ENCODE results near the gene CLCN1.
"Not testable (repeated sequence)": the region's sequence is repeated elsewhere in the genome, so short reads cannot be mapped to it uniquely, and the experiment has no call there.

CLCN1 gene

DNA sequence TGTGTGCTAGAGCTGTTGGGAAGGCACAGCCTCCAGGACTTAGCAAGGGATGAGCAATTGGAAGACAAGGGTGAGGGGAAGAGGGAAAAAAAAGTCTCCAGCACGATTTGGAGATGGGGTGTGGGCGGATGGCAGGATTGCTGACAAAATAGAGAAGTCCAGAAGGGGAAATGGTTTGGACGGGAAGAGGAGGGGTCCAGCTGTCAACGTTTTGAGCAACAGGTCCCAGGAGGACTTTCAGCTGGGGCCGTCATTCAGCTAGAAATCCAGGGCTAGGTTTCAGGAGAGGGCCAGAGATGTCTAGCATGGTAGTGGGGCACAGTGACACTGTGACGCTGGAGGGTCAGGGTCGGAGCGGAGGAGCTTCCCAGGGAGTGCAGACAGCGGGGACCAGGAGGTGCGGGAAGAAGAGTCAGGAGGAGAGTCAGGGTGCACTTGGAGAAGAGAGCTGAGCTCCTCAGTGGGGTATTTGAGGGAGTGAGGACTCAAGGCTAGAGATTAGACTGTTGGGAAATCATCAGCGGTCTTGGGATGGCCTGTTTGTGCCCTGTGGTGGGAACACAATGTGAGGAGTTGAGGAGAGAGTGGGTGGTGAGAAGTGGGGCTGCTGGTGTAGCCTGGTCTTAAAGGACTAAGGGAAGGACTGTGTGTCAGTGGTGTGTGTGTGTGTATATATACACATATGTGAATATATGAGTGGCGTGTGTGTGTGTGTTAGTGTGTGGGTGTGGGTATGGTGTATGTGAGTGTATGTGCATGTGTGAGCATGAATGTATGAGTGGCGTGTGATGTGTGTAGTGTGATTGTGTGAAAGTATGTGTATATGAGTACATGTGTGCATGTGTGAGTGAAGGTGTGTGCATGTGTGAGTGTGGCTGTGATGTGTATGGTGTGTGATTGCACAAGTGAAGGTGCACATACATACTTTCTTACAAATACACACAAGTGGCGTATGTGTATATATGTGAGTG lies 69.0 kb downstream of the CLCN1 start:
- DNase-seq (ENCODE audit: low read depth, low spot score), result no peak

DNA sequence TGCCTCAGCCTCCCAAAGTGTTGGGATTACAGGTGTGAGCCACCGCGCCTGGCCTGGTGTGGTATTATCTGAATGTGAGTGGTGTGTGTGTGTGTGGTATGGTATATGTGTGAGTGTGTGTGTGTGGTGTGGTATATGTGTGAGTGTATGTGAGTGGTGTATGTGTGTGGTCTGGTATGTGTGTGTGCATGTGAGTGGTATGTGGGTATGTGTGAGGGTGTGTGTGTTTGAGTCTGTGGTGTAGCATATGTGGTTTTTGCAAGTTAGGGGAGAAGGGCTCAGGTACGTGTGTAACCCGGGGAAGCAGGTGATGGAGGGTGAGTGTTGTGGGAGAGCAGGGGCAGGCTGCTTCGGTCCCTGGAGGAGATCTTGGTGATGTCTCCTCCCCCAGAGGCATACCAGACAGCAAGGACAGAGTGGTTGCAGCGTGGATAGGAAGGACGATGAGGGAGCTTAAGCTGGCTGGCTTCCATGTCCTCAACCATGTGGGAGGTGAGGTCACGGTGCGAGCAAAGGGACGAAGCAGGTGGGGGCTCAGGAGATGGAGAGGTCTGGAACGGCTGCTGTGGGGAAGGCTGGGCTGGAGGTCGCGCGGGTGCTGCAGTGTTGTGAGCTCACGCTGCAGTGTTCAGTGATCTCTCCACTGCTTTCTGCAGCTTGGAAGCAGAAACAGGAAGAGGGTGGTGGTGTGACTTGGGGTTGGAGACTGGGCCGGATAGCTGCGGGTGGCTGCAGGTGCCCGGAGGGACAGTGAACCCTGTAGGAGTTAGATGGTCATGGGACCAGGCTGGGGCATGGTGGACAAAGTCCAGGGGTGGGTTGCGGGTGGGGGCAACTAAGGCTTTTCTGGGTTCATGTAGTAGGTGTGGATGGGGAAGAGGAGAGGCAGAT lies 70.2 kb downstream of the CLCN1 start:
- no peak for DNase-seq (ENCODE audit: low read depth, low spot score)

DNA sequence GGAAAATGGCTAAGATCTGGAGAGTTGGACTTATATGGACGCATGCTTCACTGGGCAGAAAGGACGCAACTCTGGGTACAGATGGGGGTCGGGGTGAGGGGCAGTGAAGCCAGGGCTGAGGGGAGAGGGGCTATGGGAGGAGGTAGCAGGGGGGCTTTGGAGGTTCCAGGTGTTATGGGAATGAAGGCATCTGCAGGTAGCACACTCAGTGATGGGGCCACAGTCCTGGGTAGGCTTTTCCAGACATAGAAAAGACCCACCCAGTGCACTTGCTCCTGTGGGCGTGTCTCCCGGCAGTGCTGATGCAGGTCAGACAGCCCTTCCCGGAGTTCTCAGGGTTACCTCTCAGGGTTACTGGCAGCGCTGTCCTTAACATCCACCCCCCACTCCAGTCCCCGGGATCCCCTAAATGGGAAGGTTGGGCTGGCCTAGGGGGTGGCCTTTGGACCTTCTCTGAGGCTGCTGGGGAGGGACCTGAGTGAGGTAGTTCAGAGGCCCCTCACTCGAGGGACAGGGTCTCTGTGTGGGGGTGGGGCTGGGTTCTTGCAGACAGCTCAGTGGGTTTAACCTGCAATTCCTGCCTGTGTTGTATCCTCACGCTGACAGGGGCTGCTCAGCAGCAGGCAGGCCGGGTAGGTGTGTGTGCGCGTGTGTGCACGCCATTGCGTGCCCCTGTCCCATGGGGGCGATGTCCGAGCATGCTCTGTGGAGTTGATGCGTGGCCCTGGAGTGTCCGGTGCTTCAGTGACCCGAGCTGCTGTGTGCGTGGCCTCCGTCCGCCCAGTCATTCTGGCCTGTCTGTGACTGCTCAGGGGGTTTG lies 71.5 kb downstream of the CLCN1 start:
- no peak for DNase-seq (ENCODE audit: low read depth, low spot score)

DNA sequence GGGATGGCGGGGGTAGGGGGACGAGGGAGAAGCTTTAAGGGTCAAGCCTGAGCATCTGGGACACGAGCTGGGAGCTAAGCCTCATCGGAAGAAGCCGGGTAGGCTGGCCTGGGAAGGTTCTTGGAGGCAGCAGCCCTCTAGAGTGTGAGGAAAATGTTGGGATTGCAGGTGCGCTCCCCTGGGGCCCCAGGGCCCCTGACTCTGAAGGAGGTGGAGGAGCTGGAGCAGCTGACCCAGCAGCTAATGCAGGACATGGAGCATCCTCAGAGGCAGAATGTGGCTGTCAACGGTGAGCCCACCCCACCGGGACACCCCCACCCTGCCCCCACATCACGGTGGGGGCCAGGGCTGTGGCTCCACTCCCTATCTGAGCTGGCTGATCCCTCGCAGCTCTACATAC lies 72.1 kb downstream of the CLCN1 start:
- no peak for DNase-seq (ENCODE audit: low read depth, low spot score)

DNA sequence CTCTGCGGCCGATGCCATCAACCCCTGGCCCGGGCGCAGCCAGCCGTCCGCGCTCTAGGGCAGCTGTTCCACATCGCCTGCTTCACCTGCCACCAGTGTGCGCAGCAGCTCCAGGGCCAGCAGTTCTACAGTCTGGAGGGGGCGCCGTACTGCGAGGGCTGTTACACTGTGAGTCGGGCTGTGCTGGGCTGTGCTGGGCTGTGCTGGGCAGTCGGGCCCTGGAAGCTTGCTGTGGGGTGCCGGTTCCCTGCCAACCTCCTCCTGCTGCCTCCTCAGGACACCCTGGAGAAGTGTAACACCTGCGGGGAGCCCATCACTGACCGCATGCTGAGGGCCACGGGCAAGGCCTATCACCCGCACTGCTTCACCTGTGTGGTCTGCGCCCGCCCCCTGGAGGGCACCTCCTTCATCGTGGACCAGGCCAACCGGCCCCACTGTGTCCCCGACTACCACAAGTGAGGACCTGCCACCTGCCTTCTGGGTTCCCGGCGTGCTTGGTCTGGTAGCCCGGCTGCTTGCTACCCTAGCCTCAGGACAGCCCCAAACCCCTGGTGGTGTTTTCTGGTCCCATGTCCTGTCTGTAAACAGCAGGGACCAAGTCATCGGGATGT lies 72.7 kb downstream of the CLCN1 start:
- no peak for DNase-seq (ENCODE audit: low read depth, low spot score)

DNA sequence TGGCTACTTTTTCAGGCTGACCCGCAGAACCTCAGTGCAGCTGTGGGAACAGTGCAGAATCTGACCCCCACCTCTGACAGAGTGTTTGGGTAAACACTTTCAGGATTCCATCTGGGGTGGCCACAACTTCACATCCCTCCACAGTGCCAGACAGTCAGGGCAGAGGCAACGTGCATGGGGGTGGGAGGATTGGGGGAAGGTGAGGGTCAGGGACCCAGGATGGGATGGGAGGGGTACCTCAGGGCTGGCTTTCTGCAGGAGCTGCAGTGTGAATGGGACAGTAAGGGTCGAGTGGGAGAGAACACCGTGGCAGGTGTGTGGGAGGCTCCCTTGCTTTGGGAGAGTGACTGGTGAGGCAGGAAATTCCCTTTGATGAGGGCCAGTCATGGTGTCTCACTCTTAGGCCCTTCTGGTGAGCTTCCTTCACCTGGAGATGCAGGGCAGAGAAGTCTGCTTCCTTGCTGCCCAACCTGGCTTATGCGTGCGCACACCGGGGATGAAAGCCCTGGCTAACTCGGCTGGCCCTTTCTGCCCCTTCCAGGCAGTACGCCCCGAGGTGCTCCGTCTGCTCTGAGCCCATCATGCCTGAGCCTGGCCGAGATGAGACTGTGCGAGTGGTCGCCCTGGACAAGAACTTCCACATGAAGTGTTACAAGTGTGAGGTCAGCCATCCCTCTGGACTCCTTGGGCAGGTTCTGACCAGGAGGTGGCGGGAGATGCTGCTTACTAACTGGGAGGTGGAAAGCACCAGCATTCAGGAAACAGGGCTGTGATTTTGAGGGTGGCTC lies 73.6 kb downstream of the CLCN1 start:
- no peak for DNase-seq (ENCODE audit: low read depth, low spot score)

DNA sequence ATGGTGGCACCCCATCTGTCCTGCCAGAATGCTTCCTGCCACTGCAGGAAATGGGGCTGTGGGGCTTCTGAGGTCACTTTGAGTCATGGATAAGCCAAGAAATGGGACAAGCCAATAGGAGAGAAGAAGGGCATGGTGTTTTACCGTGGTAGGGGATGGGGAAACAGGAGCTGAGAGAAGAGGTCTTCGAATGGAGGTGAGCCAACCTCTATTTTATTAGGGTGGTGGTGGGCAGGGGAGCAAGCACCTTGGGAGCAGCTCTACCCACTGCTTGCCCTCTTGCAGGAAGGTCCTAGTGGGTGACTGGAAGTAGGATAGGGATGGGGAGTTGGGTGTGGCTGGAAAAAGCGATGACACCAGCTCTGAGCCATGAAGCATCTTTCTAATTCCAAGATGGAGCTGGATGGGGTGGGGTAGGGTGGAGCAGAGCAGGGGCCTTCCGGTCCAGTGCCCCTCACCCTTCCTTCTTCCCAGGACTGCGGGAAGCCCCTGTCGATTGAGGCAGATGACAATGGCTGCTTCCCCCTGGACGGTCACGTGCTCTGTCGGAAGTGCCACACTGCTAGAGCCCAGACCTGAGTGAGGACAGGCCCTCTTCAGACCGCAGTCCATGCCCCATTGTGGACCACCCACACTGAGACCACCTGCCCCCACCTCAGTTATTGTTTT lies 74.3 kb downstream of the CLCN1 start:
- DNase-seq (ENCODE audit: low read depth, low spot score), result no peak

DNA sequence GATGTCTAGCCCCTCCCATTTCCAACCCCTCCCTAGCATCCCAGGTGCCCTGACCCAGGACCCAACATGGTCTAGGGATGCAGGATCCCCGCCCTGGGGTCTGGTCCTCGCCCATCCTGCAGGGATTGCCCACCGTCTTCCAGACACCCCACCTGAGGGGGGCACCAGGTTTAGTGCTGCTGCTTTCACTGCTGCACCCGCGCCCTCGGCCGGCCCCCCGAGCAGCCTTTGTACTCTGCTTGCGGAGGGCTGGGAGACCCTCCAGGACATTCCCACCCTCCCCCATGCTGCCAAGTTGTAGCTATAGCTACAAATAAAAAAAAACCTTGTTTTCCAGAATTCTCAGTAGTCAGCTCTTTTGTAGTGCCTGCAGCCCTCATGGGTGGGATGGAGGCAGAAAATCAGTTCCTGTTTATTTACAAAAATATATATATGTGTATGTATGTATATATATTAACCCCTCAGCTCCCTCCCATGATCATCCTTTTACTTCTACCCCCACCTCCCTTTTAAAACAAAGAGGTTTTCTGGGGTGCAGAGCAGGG lies 74.9 kb downstream of the CLCN1 start:
- no peak for DNase-seq (ENCODE audit: low read depth, low spot score)

DNA sequence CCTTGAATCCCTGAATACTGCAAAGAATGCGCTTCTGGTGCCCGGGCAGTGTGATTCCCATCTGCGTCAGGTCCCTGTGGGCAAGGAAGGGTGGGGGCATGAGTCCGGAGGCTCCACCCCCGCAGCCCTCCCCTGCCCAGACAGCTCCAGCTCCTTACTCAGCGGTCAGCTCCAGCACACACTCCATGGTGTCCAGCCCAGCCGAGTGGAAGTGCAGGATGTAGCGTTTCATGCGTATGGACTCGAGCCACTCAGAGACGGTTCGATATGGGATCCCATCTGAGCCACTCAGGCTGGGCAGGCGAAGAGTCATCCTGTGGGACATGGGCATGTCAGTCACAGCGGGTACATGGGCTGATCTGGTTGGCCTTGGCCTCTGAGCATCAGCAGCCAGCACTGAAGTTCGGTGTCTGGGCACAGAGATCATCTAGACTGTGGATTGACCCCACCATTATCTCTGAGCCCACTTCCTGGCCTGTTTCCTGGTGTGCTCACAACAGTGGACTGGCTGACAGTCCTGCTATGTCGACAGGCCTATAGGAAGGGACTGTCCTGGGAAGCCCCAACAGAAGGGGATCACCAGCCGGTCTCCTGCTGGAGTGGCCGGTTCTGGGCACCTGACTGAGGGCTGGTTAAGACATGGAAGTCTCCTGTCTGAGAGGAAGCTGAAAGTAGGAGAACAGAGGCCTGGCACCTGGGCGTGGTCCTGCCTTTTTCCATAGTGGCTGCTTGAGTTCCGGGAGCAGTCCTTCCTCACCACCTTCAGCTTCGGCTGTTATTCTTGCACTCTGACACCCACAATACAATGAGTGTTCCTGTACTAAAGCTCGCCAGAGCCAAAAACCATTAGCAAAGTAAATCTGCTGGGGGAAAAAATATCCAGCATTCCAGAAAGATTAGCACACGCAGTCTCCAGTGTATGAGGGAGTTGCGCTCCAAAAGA lies 75.8 kb downstream of the CLCN1 start:
- no peak for DNase-seq (ENCODE audit: low read depth, low spot score)

DNA sequence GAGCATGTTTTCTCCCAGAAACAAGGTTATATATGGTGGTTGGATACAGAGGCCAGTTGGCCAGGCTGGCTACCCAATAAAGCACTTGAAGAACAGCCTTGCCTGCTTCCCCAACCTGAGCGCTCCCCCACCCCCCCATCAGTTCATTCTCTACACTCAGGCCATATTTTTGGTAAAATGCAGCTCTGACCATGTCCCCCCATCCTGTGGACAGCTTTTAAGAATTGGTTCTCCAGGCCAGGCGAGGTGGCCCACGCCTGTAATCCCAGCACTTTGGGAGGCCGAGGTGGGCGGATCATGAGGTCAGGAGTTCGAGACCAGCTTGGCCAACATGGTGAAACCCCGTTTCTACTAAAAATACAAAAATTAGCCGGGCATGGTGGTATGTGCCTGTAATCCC lies 76.5 kb downstream of the CLCN1 start:
- DNase-seq (ENCODE audit: low read depth, low spot score), result not testable (repeated sequence)

DNA sequence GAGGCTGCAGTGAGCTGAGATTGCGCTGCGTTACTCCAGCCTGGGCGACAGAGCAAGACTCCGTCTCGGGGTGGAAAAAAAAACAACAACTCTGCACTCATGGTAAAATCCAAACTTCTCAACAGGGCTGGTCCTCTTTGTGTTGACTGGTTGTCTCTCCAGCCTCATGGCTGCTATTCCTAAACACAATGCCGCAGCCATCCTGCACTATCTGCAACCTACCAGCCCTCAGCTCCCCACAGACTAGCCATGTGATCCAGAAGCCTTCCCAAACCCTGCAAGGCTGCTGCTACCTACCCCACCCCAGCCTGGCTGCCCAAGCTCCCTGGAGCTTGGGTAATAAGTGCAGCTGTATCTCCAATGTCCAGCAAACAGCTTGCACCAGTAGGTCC lies 77.0 kb downstream of the CLCN1 start:
- no peak for DNase-seq (ENCODE audit: low read depth, low spot score)

DNA sequence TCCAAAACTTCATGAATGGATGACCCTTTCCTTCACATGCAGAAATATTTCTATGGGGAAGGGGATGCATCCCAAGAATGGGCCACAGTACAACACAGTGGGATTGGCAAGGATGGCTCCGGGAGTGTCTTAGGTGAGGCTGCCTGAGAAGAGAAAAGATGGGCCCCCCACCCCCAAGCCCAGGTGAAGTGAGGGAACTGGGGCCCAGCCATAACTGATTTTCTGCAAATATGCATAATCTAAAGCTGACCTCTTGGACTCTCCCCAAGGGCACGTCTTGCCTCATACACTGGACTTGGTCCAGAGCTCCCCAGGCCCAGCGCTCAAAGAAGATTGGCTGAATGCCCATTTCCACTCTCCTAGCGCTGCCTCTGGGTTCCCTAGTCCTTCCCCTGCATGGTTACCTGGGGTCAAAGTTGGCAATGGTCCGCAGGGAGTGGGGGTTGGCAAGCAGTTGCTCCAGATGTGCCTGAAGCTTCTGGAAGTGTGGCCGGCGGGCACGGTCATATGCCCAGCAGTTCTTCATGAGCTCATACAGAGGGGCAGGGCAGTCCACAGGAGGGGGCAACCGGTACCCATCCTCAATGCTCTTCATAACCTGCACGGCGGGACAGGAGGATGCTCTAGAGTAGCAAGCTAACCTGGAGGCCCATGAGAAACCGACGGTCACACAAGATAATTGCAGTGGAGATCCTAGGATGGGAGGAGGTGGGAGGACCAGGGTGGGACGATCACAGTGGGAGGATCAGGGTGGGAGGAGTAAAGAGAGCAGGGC lies 77.5 kb downstream of the CLCN1 start:
- DNase-seq (ENCODE audit: low read depth, low spot score), result no peak

DNA sequence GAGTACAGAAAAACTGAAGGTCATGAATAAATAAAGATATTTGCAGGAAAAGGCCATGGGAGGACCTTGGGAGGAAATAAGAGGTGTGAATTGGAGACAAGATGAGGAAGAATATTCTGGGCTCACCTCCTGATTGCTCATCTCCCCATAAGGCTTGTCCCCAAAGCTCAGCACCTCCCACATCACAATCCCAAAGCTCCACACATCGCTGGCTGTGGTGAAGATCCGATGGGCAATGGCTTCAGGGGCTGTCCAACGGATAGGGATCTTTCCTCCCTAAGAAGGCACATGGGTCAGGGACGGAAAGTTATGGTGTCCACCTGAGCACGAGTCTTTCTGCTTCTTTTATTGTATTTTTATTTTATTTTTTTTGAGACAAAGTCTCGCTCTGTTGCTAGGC lies 78.2 kb downstream of the CLCN1 start:
- DNase-seq (ENCODE audit: low read depth, low spot score), result no peak

DNA sequence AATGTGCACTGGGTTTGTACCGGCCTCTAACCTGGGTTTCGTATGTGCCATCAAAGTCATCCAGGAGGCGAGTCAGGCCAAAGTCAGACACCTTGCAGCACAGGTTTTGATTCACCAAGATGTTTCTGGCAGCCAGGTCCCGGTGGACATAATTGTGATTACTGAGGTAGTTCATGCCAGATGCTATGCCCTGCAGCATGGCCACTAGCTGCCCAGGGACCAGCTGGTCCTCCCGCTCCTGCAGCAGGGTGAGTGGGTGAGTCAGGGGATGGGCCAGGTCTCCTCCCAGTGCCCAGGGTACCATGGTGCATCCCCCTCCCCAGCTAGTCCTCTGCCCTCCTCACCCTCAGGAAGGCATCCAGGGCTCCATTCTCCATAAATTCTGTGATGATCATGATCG lies 78.9 kb downstream of the CLCN1 start:
- DNase-seq (ENCODE audit: low read depth, low spot score), result no peak

DNA sequence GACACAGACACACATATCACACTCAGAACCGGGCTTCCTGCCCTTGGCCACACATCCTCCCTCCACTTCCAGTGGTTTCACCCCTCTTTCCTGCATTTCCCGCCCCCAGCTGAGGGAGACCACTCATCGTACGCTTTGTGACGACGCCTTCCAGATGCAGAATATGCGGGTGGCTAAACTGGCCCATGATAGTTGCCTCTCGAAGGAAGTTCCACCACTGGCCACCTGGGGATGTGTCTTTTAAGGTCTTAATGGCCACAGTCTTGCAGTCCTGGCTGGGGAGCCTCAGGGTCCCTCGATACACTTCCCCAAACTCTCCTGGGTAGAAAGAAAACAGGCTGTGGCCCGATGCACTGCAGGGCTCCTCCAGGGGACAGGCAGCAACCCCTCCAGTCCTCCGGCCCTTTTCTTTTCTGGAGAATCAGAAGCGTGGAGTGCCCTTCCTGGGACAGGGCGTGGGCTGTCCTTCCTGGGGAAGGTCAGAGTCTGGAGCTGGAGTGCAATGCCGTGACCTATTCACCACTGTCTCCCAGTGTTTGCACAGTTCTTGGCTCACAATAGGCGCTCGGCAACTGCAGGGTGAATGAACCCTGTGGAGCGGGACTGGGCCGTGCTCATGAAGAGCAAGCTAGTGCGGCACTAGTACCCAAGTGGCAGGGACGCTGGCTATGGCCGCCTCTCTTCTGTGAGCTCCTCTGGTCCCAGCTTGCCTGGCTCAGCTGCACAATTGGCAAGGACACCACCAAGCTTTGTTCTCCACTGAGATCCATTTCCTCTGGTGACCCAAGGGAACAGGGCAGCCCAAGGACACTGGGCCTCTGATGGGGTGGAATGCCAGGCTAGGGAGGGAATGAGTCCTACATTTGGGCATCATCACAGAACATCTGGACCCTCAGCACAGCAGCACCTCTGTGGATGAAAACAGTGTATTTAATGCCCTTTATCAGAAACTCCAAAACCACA lies 79.6 kb downstream of the CLCN1 start:
- DNase-seq (ENCODE audit: low read depth, low spot score), result no peak

DNA sequence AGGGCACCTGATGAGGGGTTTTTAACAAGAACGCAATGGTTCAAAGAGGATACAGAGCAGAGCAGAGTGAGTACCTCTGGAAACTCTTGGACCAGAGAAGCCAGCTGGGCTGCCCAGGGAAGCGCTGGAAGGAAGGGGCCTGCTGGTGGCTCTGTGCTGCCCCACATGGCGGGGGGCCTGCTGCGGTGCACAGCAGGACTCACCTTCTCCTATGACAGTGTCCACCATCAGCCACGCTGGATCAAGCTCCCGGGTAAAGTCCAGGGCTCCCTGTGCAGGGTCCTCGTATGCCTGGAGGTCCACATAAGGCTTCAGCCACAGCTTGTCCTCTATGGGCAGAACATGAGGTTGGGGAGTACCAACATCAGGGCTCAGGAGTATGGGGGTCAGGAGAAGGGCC lies 80.3 kb downstream of the CLCN1 start:
- no peak for DNase-seq (ENCODE audit: low read depth, low spot score)
